Measurements from ENCODE around the gene RBM6.

- no peak for TF ChIP-seq CREB1 (CRISPR knock-in tag; IDR thresholded peaks at IDR 0.05; ENCODE audit: low read depth)
- no peak for TF ChIP-seq CTCF (conservative IDR thresholded peaks at IDR 0.05; ENCODE audit: low read depth in 2 of 2)
- TF ChIP-seq REST (IDR thresholded peaks at IDR 0.05; ENCODE audit: unreplicated experiment) = no peak
- no peak for TF ChIP-seq POLR2AphosphoS5 (IDR thresholded peaks at IDR 0.05; ENCODE audit: low read depth)
These were observed 161.3 kb downstream of the RBM6 start for GRCh38 chr3:50100956-50101845.

Measured in GM23338 (cell line).